Amniotic epithelial cell (primary cell): ENCODE results near the gene SMAP2.

Experiments used
- DNase-seq: peaks from one replicate; pipeline ENCODE4 v3.0.0-alpha.2; 2010; ENCODE audit warnings: low read depth

SMAP2 gene

DNA sequence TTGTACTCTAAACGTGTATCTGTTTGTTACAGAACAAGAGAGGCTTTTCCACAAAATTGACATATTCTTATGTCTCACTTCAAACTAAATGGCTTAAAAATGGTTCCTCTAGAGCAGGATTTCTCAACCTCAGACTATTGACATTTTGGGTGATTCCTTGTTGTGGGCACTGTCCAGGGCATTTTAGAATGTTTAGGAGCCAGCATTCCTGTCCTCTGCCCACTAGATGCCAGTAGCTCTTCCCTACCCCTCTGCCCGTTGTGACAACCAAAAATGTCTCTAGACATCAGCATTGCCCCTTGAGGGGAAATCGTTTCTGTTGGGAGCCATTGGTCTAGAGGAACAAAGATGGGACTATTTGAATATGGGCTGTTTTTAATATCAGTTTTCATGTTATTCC, 17.3 kb downstream of the SMAP2 start:
- no peak for DNase-seq

- DNase-seq: no peak
Observed at GRCh38 chr1:40391688-40392145, 18.2 kb downstream of the SMAP2 start.

DNA sequence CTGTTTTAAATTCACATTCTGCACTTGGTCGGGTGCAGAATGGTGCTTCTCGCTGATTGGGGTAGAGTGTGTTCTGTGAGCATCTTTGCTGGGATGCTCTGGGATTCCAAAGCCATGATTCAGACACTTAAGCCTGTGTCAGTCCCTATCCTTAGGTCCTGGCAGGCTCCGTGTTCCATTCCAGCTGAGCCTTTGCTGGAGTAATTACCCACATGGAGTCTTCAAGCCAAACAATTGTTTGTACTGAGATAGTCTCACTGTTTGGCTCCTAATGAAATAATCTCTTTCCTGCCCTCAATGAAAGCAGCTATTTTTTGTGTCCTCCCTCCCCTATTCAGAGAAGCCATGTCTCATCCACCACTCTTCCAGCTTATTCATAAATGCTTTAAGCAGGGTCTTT, 18.7 kb downstream of the SMAP2 start:
- peak; percentile 71 for DNase-seq

DNA sequence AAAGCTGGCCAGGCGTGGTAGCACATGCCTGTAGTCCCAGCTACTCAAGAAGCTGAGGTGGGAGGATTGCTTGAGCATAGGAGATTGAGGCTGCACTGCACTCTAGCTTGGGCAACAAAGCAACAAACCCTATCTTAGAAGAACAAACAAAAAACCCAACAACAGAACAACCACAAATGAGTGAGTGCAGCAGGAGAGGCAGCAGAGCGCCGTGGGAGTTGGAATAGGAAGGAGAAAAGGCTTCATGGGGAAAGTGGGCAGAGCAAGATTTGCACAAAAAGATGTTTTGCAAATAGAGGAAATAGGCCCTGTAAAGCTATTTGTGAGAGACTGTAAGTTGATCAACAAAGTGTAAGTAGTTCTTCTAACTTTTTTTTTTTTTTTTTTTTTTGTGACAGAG, 19.6 kb downstream of the SMAP2 start:
- DNase-seq: no peak

DNA sequence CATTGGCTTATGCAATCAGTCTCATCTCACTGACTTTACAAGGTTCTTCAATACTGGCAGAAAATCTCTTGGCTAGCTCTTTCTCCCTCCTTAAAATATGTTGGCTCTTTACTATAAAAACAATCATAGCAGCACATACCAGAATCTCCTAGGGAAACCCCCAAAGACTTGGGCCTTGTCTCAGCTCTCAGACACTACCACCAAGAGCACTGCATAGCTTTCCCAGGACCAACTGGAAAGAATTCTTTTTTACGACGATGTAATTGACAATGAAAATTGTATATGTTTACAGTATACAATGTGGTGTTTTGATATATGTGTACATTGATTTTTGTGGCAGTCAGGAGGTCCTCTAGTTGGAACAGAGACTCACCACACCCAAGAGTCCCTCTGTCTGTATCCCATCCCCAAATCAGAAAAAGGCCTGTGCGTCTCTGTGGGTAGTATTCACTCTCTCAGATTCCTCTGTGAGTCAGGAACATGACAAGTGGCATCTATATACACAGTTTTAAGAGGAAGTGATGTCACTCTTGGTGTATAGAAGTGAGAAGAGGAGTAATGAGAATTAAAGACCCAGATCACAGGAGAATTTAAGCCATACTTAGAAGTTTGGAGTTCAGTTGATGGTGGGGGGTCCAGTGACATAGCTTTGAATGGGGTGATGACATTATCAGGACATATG, 21.1 kb downstream of the SMAP2 start:
- DNase-seq: no peak

DNA sequence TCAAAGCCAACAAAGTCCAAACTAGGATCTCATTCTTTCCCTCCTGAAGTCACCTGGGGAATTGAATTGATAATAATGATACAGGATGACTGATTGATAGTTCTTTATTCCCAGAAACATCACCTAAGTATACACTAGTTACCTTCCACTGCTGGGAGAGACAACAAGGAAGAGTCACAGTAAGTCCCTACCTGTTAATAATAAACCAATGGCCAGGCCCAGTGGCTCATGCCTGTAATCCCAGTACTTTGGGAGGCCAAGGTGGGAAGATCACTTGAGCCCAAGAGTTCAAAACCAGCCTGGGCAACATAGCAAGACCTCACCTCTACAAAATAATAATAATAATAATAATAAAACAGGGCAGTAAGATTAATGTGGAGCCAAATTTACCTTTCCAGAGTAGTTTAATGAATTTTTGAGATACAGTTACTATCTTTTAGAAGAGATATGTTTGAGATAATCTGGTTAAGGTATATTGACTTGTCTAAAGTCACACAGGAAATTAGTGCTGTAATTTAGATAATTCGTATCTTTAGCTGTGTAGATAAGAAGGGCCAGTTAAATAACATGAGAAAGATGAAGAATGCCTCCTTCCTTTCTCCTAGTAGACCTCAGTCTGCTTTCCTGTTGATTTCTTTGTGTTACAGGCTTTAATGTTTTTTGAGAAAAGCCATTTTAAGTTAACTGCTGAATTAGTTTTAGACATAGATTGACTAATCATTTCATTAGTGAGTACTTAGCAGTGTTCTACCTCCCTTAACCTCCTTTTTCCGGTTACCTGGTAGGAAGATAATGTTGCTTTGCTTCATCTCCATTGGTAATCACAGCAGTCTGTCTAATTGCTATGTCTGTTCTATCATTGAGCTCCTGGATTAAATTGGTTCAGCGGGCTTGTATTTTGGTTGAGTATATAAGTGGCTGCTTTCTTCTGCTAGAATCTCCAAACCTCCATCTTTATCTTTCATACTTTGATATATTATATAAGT, 22.0 kb downstream of the SMAP2 start:
- no peak for DNase-seq

- no peak for DNase-seq
Observed at GRCh38 chr1:40396420-40396819, 22.9 kb downstream of the SMAP2 start.

DNA sequence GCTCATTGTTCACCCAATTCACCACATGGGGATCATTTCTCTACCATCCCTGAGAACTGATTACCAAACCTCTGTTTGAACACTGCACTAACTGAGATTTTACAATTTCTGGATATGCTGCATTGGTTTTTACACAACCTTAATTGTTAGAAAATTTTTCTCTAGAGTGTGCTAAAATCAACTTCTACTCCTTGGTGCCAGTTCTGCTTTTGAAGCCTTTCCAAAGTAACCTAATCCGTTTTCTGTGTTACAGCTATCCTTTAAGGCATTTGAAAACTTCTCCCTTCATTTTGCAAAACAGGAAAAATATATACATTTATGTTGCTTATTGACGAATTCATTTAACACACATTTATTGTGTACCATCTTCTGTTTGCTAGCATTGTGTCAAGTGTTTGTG, 23.7 kb downstream of the SMAP2 start:
- DNase-seq: no peak

DNA sequence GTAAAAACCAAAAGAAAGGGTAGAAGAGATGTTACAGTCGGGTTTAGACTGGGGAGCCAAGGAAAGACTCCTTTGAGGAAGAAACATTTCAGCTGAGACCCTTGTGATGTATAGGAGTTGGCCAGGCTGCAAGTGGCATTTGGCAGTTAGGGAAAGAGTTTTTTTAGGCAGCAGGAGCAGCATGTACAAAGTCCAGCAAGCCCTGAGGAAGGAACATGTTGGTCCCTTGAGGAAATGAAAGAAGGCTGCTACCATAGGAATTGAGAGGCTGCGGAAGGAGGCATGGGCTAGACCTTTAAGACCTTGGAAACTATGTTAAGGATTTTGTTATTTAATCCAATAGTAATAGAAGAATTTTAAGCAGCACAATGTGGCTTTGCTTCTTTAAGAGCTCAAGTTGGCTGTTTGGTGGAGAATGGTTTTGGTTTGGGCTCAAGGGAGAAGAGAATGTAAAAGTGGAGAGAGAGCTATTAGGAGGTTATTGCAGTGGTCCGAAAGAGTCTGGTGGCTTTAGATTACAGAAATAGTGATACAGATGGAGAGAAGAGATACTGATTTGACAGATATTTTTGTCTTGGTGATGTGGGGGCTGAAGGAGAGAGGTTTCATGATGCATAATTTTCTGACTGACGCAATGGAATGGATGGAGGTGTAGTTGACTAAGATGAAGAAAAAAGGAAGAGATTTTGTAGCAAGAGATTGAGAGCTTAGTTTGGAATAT, 26.6 kb downstream of the SMAP2 start:
- DNase-seq: no peak

- no peak for DNase-seq
Observed at GRCh38 chr1:40401473-40402201, 28.1 kb downstream of the SMAP2 start.

- peak; percentile 64 for DNase-seq
Observed at GRCh38 chr1:40404670-40405462, 31.3 kb downstream of the SMAP2 start.

- no peak for DNase-seq
Observed at GRCh38 chr1:40405812-40406211, 32.3 kb downstream of the SMAP2 start.

GRCh38 chr1:40407453-40407852, 33.9 kb downstream of the SMAP2 start:
- DNase-seq: no peak

- no peak for DNase-seq
Observed at GRCh38 chr1:40409467-40409866, 35.9 kb downstream of the SMAP2 start.

GRCh38 chr1:40411294-40411693, 37.8 kb downstream of the SMAP2 start:
- DNase-seq: no peak

DNA sequence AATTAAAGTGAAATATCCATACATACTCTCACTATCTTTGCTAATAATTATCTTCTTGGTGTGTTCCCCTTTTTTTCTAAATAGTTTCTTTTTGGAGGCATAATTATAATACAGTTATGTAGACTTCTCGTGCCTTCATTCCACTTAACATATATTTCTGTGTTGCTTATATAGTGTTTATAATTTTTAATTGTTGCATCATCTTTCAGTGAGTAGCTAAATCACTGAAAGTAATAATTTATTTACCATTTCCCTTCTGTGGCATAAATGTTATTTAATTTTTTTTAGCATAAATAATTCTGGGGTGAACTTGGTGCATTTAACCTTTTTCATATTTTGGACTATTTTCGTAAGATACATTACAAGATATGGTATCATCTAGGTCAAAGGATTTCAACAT, 38.3 kb downstream of the SMAP2 start:
- DNase-seq: no peak

DNA sequence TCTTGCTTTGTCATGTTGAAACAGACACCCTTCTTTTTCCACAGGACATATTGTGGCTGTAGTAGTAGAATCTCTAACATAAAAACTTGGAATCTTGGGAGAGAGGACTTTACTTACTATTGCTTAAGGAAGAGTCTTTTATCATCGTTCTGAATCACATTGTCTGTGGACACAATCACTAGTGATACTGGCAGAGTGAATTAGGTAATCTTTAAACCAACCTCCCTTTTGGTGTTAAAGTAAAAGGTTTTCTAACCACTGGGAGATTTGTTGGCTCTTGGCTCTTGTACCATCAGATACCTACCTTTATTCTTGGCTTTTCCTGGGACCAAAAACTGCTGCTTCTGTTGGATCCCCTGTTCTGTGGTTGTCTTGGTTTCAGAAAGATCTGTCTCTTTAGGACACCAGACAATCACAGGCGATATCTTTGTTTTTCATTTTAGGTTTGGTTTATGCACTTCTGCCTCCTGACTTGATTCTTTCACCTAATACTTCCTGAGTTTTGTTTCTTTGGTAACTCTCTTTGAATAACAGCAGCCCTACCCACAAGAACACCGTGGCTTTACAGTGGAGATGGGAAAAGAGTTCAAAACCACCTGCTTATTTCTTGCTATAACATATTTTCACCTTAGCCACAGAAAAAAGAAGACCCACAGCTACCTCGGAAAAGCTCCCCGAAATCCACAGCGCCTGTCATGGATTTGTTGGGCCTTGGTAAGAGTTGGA, 40.2 kb downstream of the SMAP2 start:
- DNase-seq: peak; percentile 65

DNA sequence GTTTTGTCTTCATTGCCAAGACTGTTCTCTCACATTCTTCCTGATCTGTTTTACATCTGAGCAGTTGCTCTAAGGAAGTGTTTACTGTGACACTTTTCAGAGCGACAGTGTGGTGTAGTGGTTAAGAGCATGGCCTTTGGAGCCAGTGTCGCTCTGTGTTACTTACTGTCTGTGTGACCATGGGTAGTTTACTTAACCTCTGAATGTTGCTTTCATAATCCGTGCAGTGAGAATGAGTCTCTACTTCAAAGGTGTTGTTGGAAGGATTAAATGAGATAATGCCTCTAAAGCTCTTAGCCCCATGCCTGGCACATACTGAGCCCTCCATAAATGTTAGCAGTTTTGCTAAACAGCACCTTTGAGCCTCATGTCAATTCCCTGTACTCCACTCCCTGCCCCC, 40.8 kb downstream of the SMAP2 start:
- no peak for DNase-seq

DNA sequence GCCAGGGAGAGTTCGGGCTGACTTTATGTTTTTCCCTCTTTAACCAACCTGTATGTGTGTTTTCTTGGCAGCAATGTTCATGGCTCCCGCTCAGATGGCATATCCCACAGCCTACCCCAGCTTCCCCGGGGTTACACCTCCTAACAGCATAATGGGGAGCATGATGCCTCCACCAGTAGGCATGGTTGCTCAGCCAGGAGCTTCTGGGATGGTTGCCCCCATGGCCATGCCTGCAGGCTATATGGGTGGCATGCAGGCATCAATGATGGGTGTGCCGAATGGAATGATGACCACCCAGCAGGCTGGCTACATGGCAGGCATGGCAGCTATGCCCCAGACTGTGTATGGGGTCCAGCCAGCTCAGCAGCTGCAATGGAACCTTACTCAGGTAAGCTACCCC, 43.2 kb downstream of the SMAP2 start:
- DNase-seq: no peak
